HG03571 (cell line): ENCODE results near the gene TMCC3.

Source experiments
- ATAC-seq: cut with Tn5 transposase; IDR thresholded peaks from one replicate; pipeline ENCODE4 v1.9.1; 2021; ENCODE audit not compliant: unreplicated experiment

The TMCC3 gene

DNA sequence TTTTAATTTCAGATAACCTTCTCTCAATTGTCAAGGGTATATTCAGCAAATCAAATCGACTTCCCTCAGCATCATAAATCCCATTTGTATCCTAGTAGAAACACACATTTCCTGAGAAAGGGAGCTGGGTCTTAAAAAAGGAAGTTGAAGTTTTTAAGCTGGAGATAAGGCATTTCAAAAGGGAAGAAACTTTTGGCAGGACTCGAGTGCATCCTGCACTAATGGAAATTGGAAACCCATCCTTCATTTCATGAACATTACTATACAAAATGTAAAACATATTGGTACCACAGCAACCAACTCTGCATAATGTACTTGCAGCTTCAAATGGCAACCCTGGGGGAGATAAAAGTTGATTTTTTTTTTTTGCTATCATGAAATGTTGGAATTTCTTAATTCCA, 23.7 kb upstream of the TMCC3 start:
- ATAC-seq, result no peak

GRCh38 chr12:94673496-94673895, 23.1 kb upstream of the TMCC3 start:
- no peak for ATAC-seq

DNA sequence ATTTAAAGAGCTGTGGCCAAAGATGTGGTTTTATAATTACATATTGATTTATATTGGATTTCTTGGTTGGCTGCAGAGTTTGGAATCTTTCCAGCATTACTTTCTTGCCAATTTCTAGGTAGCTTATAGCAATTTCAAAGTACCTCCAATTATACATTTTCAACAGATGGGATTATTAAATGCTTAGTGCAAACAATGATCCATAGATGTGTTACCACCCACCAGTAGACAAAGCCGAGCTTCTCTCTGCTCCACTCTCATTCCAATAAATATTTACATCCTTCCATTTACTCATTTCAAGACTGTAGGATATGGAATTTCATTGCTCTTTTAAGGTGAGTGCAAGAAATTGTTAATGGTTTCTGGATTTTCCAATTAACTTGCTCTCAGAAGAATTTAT, 21.6 kb upstream of the TMCC3 start:
- ATAC-seq, result no peak

- no peak for ATAC-seq
These were observed 20.5 kb upstream of the TMCC3 start for GRCh38 chr12:94670898-94671297.

DNA sequence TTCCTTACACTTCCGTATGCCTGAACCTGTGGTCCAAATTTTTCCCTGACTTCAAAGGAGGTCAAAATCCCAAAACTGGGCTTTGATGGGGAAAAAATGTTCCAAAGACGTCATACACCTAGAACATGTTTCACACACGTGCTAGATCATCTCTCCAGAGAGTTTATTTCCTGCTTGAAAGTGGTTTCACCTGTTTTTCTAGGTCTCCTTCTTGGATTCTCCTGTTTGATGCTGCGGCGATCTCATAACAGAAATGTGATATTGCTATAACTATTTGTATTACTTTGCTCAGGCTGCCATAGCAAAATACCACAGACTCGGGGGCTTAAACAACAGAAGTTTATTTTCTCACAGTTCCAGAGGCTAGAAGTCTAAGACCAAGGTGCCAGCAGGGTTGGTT, 19.7 kb upstream of the TMCC3 start:
- no peak for ATAC-seq

- ATAC-seq, result no peak
These were observed 16.7 kb upstream of the TMCC3 start for GRCh38 chr12:94667031-94667540.

GRCh38 chr12:94666158-94666557, 15.8 kb upstream of the TMCC3 start:
- ATAC-seq, result no peak

- ATAC-seq, result no peak
These were observed 13.3 kb upstream of the TMCC3 start for GRCh38 chr12:94663702-94664101.

DNA sequence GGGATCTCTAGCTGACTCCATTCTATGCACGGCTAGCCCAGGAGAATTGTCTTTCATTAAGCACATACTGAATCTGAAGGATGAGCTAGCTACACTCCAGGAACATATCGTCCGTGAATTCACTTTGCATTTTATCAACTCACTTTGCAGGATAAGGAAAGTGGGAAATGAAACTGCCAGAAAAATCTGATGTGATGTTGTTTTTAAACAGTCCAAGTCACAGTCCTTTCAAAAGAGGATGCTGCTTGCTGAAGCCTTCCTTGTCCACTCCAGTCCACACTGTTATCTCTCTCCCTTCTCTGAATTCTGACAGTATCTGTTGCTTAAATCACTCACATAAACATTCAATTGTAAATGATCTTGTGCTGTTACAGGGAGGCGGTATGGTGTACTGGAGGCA, 12.7 kb upstream of the TMCC3 start:
- no peak for ATAC-seq

- ATAC-seq, result no peak
These were observed 10.1 kb upstream of the TMCC3 start for GRCh38 chr12:94660436-94660835.

DNA sequence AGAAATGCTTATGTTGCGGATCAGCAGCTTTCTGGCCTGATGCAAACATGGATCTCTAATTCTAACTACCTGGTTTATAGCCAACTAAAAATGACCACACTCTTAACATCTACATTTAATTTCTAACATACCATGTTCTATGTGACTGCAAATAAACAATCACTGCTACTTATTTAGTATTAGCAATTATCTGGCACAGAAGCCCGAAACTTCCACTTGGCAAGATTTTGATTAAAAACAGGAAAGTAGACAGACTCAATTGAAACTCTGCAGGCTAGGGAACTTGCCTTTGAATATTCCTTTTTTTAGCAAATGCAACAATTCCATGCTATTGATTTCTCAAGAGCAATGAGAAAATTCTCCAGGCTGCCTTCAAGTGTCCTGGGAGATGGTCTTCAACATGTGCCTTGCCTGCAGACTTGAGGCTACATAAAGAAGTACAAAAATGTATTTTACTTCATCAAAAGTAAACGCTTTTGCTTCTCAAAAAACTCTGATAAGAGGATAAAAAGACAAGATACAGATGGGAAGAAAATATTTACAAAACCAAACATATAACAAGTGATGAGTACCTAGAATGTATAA, 9.1 kb upstream of the TMCC3 start:
- ATAC-seq, result no peak

- ATAC-seq, result no peak
These were observed 8.6 kb upstream of the TMCC3 start for GRCh38 chr12:94658931-94659330.

GRCh38 chr12:94656556-94656955, 6.2 kb upstream of the TMCC3 start:
- no peak for ATAC-seq

DNA sequence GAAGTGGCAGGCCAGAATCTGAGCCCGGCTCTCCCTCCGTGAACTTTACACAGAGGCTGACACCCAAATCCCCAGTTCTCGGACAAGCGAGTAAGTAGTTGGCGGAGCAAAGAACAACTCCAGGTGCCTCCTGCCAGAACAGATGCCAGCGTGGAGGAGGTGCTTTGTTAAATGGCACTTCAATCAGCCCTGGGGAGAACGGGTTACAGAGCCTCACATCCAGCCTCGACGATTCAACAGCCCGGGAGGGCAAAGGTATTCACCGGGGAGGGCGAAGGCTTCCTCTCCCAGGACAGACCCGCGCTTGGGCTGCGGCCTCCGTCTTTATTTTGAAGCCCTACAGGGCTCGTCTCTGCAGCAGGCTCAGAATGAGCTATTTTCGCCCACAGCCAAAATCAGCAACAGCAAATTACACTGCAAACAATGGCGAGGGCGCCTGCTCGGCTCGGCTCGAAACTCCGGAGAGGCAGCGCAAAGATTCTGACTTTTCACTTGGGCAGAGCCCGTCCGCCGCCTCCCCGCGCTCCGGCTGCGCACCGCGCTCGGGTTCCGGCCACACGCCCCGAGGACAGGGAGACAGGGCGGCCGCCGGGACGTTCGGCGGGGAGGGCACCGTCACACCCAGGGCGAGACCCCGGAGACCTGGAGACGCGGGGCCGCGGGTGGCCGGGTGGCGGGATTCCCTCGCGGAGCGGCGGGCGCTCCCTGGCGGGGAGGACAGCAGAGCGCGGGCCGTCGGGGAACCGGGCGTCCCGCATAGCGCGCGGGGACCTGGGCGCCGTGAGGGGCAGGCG, 811 bp downstream of the TMCC3 start:
- ATAC-seq, result peak; percentile 55

- ATAC-seq, result no peak
These were observed 1.8 kb downstream of the TMCC3 start for GRCh38 chr12:94648578-94648977.

- peak; percentile 41 for ATAC-seq
These were observed 6.0 kb downstream of the TMCC3 start for GRCh38 chr12:94644141-94644979.

GRCh38 chr12:94643606-94644005, 6.8 kb downstream of the TMCC3 start:
- ATAC-seq, result no peak

DNA sequence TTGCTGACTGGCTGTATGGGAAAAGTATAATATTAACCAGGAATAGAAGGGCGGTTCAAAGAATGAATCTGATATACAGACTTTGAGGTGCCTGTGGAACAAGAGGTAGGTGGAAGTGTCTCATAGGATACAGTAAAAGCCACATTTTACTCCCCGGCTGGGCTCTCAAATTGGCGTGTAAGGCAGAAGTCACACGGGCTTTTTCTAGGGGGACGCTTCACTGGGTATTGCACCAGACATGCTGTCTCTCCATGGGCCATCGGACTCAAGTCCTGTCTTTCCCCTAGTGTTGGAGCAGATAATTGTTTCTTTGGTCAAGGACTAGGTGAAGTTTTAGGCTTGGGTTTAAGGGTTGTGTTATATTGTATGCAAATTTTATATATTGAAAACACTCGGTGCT, 9.1 kb downstream of the TMCC3 start:
- no peak for ATAC-seq

- ATAC-seq, result peak; percentile 56
These were observed 10.0 kb downstream of the TMCC3 start for GRCh38 chr12:94640134-94640928.

DNA sequence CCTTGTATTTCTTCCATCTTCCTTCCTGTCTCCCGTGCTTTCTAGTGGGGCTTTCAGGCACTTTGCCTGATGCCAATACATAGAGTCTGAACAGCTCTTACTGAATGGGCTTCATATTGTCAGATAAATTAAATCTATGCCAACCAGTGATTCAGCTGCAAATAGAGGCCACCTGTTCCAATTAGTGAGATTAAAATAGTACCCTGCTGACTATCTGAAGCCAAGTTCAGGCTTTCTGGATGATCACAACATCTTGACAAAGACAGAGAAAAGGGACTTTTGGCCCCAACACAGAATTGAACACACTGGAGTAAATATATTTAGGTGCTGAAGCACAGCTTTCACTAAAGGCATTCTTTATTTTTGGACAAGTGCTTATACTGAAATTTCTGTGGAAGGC, 11.8 kb downstream of the TMCC3 start:
- ATAC-seq, result no peak
